Smooth muscle cell of the umbilical artery (primary cell): ENCODE results near the gene MAD2L1. TPM values are rescaled to one million over a fixed set of nuclear protein-coding genes. Genes with fewer than 3 reads are reported as not detected.

Source experiments
- total RNA-seq: library from RNA; depleted of rRNA; stranded (reverse); fragments of >200 nt; gene quantifications from 2 replicates; pipeline ENCODE4 v1.2.3, GENCODE V29; 2014

The MAD2L1 gene
- 2.4 and 9.8 TPM in 2 replicates for total RNA-seq

DNA sequence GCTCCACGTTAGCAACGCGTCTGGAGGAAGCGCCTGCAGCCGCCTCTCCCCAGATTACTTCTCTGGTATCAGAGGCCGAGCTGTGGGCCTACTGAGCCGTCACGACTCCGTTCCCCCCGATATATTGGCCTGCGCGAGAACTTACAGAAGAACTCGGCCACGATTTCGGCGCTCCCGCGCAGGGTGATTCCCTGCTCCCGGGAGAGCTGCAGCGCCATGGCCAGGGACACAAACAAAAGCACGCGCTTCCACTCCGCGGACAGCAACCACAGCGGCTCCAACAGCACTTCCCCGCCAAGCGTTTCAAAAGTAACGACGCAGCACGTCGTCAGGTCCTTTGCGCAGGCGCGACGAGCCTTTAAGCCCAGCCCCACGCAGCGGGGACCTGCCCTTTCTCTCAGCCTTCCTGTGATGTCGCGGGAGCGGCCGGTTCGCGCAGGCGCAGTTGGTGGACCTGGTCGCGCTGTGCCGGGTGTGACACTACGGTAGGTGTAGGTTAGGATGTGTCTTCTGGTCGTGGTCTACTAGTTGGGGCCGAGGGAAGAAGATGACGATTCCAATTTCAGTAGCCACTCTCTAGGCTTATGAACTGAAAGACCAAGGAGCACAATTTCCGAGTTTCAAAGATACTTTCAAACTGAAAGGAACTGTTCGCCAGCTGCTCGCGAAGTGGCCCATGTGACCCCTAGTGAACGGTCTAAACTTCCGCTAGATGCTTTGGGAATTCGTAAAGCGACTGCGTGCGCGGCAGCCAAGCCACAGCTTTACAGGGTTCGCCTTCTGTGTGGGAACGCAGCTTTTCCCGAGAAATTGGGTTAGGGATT is at the start of gene MAD2L1:
Gene MAD2L1 (minus strand): TSS at position 332 of the 824 bp plus-strand sequence. CDS start 114 bp downstream, at position 218.

